Thyroid gland (tissue), 4 donors: ENCODE data around the gene LAMC3.

ENCODE experiments used
- POLR2A ChIP-seq, 2 donors: fragments of 450-650 bp; IDR thresholded peaks; one replicate each; pipeline ENCODE4 v1.6.1; 2017; ENCODE audit warnings: antibody characterized with exemption in 2 of 2, mild to moderate bottlenecking in 2 of 2, moderate library complexity in 1 of 2
- TF ChIP-seq, protein P1 (sequence below), 6 experiments: fragments of 200-600 bp in 3 of 6; fragments of 450-650 bp in 3 of 6; sonication (generic) in 3 of 6; IDR thresholded peaks; one replicate each; pipeline ENCODE4 v1.5.1; 2016 to 2019; ENCODE audit warnings: antibody characterized with exemption in 6 of 6, mild to moderate bottlenecking in 2 of 6, inconsistent platforms in 1 of 6, moderate library complexity in 1 of 6

DNA sequence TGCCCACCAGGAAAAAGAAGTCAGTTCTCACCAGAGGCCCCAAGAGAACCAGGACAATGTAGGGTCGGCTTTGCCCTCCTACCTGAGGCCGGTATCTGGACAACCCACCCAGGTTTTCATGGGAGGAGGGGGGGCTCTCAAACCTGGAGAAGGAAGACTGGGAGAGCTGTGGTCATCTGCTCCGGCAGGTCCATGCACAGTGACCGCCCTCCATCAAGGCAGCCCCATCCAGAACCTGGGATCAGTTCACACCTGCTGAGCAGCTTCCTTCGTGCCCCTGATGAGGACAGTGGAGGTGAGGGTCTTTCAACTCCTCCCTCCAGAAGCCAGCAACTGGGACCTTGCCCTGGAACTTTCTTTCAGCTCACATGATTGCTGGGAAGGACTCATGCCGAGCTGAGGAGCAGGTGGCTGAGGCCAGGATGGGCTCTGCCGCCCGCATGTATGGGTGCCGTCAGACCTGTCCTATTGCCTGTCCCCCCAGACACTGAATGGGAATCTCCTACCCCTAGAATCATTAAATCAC lies 49.1 kb upstream of the LAMC3 start:
- TF ChIP-seq, protein P1, sequence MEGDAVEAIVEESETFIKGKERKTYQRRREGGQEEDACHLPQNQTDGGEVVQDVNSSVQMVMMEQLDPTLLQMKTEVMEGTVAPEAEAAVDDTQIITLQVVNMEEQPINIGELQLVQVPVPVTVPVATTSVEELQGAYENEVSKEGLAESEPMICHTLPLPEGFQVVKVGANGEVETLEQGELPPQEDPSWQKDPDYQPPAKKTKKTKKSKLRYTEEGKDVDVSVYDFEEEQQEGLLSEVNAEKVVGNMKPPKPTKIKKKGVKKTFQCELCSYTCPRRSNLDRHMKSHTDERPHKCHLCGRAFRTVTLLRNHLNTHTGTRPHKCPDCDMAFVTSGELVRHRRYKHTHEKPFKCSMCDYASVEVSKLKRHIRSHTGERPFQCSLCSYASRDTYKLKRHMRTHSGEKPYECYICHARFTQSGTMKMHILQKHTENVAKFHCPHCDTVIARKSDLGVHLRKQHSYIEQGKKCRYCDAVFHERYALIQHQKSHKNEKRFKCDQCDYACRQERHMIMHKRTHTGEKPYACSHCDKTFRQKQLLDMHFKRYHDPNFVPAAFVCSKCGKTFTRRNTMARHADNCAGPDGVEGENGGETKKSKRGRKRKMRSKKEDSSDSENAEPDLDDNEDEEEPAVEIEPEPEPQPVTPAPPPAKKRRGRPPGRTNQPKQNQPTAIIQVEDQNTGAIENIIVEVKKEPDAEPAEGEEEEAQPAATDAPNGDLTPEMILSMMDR (IDR thresholded peaks at IDR 0.05) = no peak
- no peak for TF ChIP-seq POLR2A (IDR thresholded peaks at IDR 0.05)
